LNCaP clone FGC (cell line): Measurements from ENCODE around the gene SLC17A1.

Experiments
- DNase-seq: peaks from one replicate; pipeline ENCODE4 v3.0.0-alpha.2; 2011; ENCODE audit warnings: low read depth
- H3K4me3 ChIP-seq: 2 replicates; pipeline ENCODE4 v1.5.1; 2011; ENCODE audit warnings: mild to moderate bottlenecking, low read depth, low read length, control low read depth
- CTCF ChIP-seq: IDR thresholded peaks from 2 replicates; pipeline ENCODE4 v1.5.1; 2012; ENCODE audit warnings: mild to moderate bottlenecking; ENCODE audit not compliant: control insufficient read depth, insufficient read depth; ENCODE audit errors: extremely low read depth

The SLC17A1 gene

GRCh38 chr6:25852756-25853155, 20.9 kb upstream of the SLC17A1 start:
- TF ChIP-seq CTCF, result no peak
- H3K4me3 ChIP-seq, result no peak overlapping the region
- DNase-seq, result no peak

GRCh38 chr6:25851961-25852360, 20.1 kb upstream of the SLC17A1 start:
- DNase-seq, result no peak
- TF ChIP-seq CTCF, result no peak
- H3K4me3 ChIP-seq, result no peak overlapping the region

- no peak overlapping the region for H3K4me3 ChIP-seq
- TF ChIP-seq CTCF, result no peak
- peak; percentile 65 for DNase-seq
Observed at GRCh38 chr6:25844518-25844917, 12.7 kb upstream of the SLC17A1 start.

- no peak overlapping the region for H3K4me3 ChIP-seq
- DNase-seq, result no peak
- TF ChIP-seq CTCF, result no peak
Observed at GRCh38 chr6:25842526-25842925, 10.7 kb upstream of the SLC17A1 start.

- TF ChIP-seq CTCF, result no peak
- no peak for DNase-seq
- H3K4me3 ChIP-seq, result no peak overlapping the region
Observed at GRCh38 chr6:25835442-25836283, 3.8 kb upstream of the SLC17A1 start.

GRCh38 chr6:25834950-25835349, 3.1 kb upstream of the SLC17A1 start:
- H3K4me3 ChIP-seq, result no peak overlapping the region
- DNase-seq, result no peak
- no peak for TF ChIP-seq CTCF

GRCh38 chr6:25833136-25833535, 1.3 kb upstream of the SLC17A1 start:
- DNase-seq, result no peak
- H3K4me3 ChIP-seq, result no peak overlapping the region
- TF ChIP-seq CTCF, result no peak
